SK-N-SH treated with all-trans-retinoic acid at 6 μM for 48 hours (cell line): ENCODE results near the gene ATP8A2.
"Not testable (repeated sequence)": the region's sequence is repeated elsewhere in the genome, so short reads cannot be mapped to it uniquely, and the experiment has no call there.

Experiments used
- ATAC-seq: fragments of 200-7000 bp; cut with Tn5 transposase; 3 replicates; pipeline ENCODE4 v1.9.1; 2020; ENCODE audit warnings: mild to moderate bottlenecking, moderate library complexity
- BACH2 ChIP-seq: fragments of 250-450 bp; sonication (Bioruptor Pico); IDR thresholded peaks from 2 replicates; pipeline ENCODE4 v1.9.0; 2021; ENCODE audit warnings: mild to moderate bottlenecking, borderline replicate concordance
- CSDC2 ChIP-seq: fragments of 250-450 bp; sonication (Bioruptor Pico); IDR thresholded peaks from 2 replicates; pipeline ENCODE4 v1.5.0; 2020; ENCODE audit warnings: mild to moderate bottlenecking, moderate library complexity
- ESRRG ChIP-seq: fragments of 250-450 bp; sonication (Bioruptor Pico); IDR thresholded peaks from 2 replicates; pipeline ENCODE4 v1.6.1; 2021; ENCODE audit warnings: mild to moderate bottlenecking
- PPARA ChIP-seq: fragments of 250-450 bp; sonication (Bioruptor Pico); IDR thresholded peaks from 2 replicates; pipeline ENCODE4 v1.5.0; 2020; ENCODE audit warnings: mild to moderate bottlenecking, borderline replicate concordance
- TCF4 ChIP-seq: fragments of 250-450 bp; sonication (Bioruptor Pico); IDR thresholded peaks from 2 replicates; pipeline ENCODE4 v1.8.0; 2021; ENCODE audit warnings: mild to moderate bottlenecking, moderate library complexity, borderline replicate concordance
- TOX ChIP-seq: fragments of 250-450 bp; sonication (Bioruptor Pico); IDR thresholded peaks from 2 replicates; pipeline ENCODE4 v1.8.0; 2021; ENCODE audit warnings: mild to moderate bottlenecking, moderate library complexity, borderline replicate concordance
- ZC3H10 ChIP-seq: fragments of 250-450 bp; sonication (Bioruptor Pico); IDR thresholded peaks from 2 replicates; pipeline ENCODE4 v1.5.1; 2021; ENCODE audit warnings: mild to moderate bottlenecking, moderate library complexity
- ZFP3 ChIP-seq: fragments of 250-450 bp; sonication (Bioruptor Pico); IDR thresholded peaks from 2 replicates; pipeline ENCODE4 v1.5.0; 2020; ENCODE audit warnings: mild to moderate bottlenecking, moderate library complexity
- ZFP30 ChIP-seq: fragments of 450-650 bp; formaldehyde crosslinking; IDR thresholded peaks from 2 replicates; pipeline ENCODE4 v1.5.0; 2022; ENCODE audit warnings: mild to moderate bottlenecking, moderate library complexity
- ZNF70 ChIP-seq: fragments of 450-650 bp; formaldehyde crosslinking; IDR thresholded peaks from 2 replicates; pipeline ENCODE4 v1.5.0; 2020; ENCODE audit warnings: mild to moderate bottlenecking, moderate library complexity
- ZNF8 ChIP-seq: fragments of 450-650 bp; formaldehyde crosslinking; IDR thresholded peaks from 2 replicates; pipeline ENCODE4 v1.5.0; 2020; ENCODE audit warnings: mild to moderate bottlenecking, moderate library complexity
- TF ChIP-seq, protein P1 (sequence below): fragments of 250-450 bp; sonication (Bioruptor Pico); IDR thresholded peaks from 2 replicates; pipeline ENCODE4 v1.5.1; 2021; ENCODE audit warnings: mild to moderate bottlenecking, moderate library complexity
- TF ChIP-seq, protein P2 (sequence below): fragments of 250-450 bp; sonication (Bioruptor Pico); IDR thresholded peaks from 2 replicates; pipeline ENCODE4 v1.8.0; 2020; ENCODE audit warnings: mild to moderate bottlenecking, moderate library complexity, borderline replicate concordance
- TF ChIP-seq, protein P3 (sequence below): fragments of 250-450 bp; sonication (Bioruptor Pico); IDR thresholded peaks from 2 replicates; pipeline ENCODE4 v1.8.0; 2021; ENCODE audit warnings: low read depth, mild to moderate bottlenecking, moderate library complexity, borderline replicate concordance
- TF ChIP-seq, protein P4 (sequence below): fragments of 250-450 bp; sonication (Bioruptor Pico); IDR thresholded peaks from 2 replicates; pipeline ENCODE4 v1.5.1; 2020; ENCODE audit warnings: low read depth, mild to moderate bottlenecking, moderate library complexity
- TF ChIP-seq, protein P5 (sequence below): fragments of 250-450 bp; sonication (Bioruptor Pico); IDR thresholded peaks from 2 replicates; pipeline ENCODE4 v1.5.0; 2020; ENCODE audit warnings: mild to moderate bottlenecking, moderate library complexity

ATP8A2 gene

DNA sequence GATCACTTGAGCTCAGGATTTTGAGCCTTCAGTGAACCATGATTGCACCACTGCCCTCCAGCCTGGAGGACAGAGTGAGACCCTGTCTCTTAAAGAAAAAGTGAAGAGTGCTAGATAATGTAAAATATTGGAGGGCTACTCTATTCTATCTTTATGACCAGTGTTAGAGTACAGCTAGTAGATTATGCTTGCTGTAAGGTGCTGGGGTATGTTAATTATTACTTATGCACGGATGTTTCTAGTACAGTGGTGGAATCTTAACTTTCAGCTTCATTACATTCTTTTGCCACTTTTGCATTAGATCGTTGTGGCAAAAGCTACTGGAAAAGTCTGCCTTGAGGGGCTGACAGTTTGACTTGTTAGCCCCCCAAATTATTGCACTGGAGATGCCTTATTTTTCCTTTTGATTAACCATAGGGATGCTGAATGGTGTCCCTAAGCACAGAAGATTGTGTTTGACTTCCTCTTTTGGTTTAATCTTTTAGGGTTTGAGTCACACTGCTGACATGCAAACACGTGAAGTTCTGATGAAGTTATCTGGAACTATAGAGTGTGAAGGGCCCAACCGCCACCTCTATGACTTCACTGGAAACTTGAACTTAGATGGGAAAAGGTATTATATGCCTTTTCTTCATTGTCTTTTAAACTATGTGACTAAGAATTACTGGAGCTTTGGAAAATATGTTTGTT is 169.8 kb downstream of the ATP8A2 start:
- TF ChIP-seq, protein P1, sequence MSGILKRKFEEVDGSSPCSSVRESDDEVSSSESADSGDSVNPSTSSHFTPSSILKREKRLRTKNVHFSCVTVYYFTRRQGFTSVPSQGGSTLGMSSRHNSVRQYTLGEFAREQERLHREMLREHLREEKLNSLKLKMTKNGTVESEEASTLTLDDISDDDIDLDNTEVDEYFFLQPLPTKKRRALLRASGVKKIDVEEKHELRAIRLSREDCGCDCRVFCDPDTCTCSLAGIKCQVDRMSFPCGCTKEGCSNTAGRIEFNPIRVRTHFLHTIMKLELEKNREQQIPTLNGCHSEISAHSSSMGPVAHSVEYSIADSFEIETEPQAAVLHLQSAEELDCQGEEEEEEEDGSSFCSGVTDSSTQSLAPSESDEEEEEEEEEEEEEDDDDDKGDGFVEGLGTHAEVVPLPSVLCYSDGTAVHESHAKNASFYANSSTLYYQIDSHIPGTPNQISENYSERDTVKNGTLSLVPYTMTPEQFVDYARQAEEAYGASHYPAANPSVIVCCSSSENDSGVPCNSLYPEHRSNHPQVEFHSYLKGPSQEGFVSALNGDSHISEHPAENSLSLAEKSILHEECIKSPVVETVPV (CRISPR knock-in tag), result no peak
- no peak for TF ChIP-seq TCF4 (CRISPR knock-in tag)
- no peak for TF ChIP-seq ZC3H10
- TF ChIP-seq ZNF70 (CRISPR knock-in tag), result no peak
- TF ChIP-seq, protein P2, sequence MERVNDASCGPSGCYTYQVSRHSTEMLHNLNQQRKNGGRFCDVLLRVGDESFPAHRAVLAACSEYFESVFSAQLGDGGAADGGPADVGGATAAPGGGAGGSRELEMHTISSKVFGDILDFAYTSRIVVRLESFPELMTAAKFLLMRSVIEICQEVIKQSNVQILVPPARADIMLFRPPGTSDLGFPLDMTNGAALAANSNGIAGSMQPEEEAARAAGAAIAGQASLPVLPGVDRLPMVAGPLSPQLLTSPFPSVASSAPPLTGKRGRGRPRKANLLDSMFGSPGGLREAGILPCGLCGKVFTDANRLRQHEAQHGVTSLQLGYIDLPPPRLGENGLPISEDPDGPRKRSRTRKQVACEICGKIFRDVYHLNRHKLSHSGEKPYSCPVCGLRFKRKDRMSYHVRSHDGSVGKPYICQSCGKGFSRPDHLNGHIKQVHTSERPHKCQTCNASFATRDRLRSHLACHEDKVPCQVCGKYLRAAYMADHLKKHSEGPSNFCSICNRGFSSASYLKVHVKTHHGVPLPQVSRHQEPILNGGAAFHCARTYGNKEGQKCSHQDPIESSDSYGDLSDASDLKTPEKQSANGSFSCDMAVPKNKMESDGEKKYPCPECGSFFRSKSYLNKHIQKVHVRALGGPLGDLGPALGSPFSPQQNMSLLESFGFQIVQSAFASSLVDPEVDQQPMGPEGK, result no peak
- TF ChIP-seq, all 23 proteins: peak for 0
- no peak for ATAC-seq

DNA sequence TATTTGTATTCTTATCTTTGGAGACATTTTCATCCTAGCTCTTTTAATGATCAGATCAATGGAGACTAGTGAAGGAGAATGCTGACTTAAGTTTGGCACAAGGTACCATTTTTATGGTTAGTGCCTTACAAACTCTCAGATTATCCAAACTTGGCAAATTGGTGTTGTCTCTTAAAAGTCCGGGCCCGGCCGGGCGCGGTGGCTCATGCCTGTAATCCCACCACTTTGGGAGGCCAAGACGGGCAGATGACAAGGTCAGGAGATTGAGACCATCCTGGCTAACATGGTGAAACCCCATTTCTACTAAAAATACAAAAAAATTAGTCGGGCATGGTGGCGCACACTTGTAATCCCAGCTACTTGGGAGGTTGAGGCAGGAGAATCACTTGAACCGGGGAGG is 177.2 kb downstream of the ATP8A2 start:
- ATAC-seq, result not testable (repeated sequence)

DNA sequence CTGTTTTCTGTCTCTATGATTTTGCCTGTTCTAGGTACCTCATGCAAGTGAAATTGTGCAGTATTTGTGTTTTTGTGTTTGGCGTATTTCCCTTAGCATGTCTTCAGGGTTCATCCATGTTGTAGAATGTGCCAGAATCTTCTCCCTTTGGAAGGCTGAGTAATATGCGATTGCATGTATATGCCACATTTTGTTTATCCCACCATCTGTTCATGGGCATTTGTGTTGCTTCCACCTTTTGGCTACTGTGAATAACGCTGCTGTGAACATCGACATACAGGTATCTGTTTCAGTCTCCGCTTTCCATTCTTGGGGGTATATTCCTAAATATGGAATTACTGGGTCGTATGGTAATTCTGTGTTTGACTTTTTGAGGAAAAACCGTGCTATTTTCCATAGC is 190.0 kb downstream of the ATP8A2 start:
- ATAC-seq, result no peak
- TF ChIP-seq CSDC2 (no peak), ZNF70 (CRISPR knock-in tag) (no peak), ZFP3 (CRISPR knock-in tag) (no peak), ZFP30 (CRISPR knock-in tag) (no peak), ZNF8 (no peak), ESRRG (CRISPR knock-in tag) (no peak), BACH2 (CRISPR knock-in tag) (no peak), TOX (CRISPR knock-in tag) (no peak)
- TF ChIP-seq, protein P3, sequence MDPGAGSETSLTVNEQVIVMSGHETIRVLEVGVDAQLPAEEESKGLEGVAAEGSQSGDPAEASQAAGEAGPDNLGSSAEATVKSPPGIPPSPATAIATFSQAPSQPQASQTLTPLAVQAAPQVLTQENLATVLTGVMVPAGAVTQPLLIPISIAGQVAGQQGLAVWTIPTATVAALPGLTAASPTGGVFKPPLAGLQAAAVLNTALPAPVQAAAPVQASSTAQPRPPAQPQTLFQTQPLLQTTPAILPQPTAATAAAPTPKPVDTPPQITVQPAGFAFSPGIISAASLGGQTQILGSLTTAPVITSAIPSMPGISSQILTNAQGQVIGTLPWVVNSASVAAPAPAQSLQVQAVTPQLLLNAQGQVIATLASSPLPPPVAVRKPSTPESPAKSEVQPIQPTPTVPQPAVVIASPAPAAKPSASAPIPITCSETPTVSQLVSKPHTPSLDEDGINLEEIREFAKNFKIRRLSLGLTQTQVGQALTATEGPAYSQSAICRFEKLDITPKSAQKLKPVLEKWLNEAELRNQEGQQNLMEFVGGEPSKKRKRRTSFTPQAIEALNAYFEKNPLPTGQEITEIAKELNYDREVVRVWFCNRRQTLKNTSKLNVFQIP (CRISPR knock-in tag), result no peak
- TF ChIP-seq, protein P4, sequence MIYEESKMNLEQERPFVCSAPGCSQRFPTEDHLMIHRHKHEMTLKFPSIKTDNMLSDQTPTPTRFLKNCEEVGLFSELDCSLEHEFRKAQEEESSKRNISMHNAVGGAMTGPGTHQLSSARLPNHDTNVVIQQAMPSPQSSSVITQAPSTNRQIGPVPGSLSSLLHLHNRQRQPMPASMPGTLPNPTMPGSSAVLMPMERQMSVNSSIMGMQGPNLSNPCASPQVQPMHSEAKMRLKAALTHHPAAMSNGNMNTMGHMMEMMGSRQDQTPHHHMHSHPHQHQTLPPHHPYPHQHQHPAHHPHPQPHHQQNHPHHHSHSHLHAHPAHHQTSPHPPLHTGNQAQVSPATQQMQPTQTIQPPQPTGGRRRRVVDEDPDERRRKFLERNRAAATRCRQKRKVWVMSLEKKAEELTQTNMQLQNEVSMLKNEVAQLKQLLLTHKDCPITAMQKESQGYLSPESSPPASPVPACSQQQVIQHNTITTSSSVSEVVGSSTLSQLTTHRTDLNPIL, result no peak
- TF ChIP-seq, protein P1 (CRISPR knock-in tag), result no peak

DNA sequence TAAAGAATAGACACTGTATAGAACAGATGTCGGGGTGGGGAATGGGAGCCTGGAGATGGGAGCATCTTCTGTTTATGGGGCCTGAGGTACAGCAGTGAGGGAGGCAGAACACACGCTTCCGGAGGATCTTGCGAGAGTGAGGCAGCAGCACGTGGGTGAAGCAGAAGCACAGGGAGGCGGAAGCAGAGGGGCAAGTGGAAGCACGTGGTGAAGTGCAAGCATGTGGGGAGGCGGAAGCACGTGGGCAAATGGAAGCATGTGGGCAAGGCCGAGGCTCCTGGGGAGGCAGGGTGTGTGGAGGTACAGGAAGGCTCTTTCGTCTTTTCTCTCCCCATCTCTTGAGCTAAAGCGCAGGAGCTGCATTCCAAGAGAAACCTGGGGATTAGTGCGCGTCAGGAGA is 198.4 kb downstream of the ATP8A2 start:
- no peak for TF ChIP-seq ZNF8
- no peak for TF ChIP-seq TOX (CRISPR knock-in tag)
- TF ChIP-seq, protein P2, result no peak
- TF ChIP-seq, protein P4, result no peak
- TF ChIP-seq, protein P5, sequence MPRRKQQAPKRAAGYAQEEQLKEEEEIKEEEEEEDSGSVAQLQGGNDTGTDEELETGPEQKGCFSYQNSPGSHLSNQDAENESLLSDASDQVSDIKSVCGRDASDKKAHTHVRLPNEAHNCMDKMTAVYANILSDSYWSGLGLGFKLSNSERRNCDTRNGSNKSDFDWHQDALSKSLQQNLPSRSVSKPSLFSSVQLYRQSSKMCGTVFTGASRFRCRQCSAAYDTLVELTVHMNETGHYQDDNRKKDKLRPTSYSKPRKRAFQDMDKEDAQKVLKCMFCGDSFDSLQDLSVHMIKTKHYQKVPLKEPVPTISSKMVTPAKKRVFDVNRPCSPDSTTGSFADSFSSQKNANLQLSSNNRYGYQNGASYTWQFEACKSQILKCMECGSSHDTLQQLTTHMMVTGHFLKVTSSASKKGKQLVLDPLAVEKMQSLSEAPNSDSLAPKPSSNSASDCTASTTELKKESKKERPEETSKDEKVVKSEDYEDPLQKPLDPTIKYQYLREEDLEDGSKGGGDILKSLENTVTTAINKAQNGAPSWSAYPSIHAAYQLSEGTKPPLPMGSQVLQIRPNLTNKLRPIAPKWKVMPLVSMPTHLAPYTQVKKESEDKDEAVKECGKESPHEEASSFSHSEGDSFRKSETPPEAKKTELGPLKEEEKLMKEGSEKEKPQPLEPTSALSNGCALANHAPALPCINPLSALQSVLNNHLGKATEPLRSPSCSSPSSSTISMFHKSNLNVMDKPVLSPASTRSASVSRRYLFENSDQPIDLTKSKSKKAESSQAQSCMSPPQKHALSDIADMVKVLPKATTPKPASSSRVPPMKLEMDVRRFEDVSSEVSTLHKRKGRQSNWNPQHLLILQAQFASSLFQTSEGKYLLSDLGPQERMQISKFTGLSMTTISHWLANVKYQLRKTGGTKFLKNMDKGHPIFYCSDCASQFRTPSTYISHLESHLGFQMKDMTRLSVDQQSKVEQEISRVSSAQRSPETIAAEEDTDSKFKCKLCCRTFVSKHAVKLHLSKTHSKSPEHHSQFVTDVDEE (CRISPR knock-in tag), result no peak
- TF ChIP-seq ZC3H10, result no peak
- TF ChIP-seq ZNF70 (CRISPR knock-in tag), result no peak
- TF ChIP-seq PPARA, result no peak
- ATAC-seq, result no peak
